ENCODE measurements around the gene CCND2.

- no peak; the same call in 1 of the 2 replicates for TF ChIP-seq POLR2A (IDR thresholded peaks at IDR 0.05; ENCODE audit: low read depth, low read length)
- peak; percentile 32 for TF ChIP-seq POLR2AphosphoS5 (IDR thresholded peaks at IDR 0.05; ENCODE audit: low read depth, low read length)
- TF ChIP-seq TAF1 (IDR thresholded peaks at IDR 0.05; ENCODE audit: borderline replicate concordance, low read depth, low read length) = no peak
Observed at GRCh38 chr12:4270831-4271716, 2.5 kb upstream of the CCND2 start.

Measured in GM12892 (cell line).